ENCODE data around the gene CAMK4. TPM values are rescaled to one million over a fixed set of nuclear protein-coding genes. Genes with fewer than 3 reads are reported as not detected.

Gene CAMK4
- total RNA-seq, 1 experiment from 2014 or later = not detected

DNA sequence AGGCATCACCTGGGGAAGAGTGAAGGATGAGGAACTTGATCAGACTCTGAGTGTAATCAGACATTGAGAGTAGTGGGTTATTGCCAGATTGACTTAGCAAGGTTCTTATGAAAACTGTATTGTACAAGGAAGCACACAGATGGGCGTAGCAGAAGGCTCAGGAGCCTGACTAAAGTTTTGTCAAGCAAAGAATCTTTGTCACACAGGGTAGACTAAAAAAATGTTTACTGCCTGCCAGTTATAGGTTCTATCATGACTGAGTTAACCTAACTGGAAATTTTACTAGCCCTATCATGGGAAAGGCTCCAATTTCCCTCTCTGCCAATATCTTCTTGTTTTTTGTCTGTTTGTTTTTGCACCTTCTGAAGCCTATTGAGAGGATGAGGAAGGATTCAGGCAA lies 19.1 kb downstream of the CAMK4 start:
- POLR2A ChIA-PET (ENCODE audit: unreplicated experiment) = no interaction called here
- Histone ChIP-seq H3K9me2 (ENCODE audit: insufficient read depth) (no peaks in the 10 kb centered on the region), H3K4me1 (replicated peaks; ENCODE audit: insufficient read depth) (no peaks in the 10 kb centered on the region), H3F3A (ENCODE audit: insufficient read depth, low read depth) (no peaks in the 10 kb centered on the region), H2AFZ (no peak overlapping the region), H3K36me3 (ENCODE audit: low read depth) (no peaks in the 10 kb centered on the region), H3K27ac (no peak overlapping the region), H3K79me2 (ENCODE audit: low read depth) (no peaks in the 10 kb centered on the region), H3K9me3 (ENCODE audit: insufficient read depth, low read depth) (no peaks in the 10 kb centered on the region), H4K20me1 (ENCODE audit: insufficient read depth) (no peaks in the 10 kb centered on the region), H3K27me3 (ENCODE audit: insufficient read depth, low read depth) (peaks cover 10% of the 10 kb centered on the region), H3K4me2 (no peak overlapping the region), H3K4me3 (no peak overlapping the region)
- TF ChIP-seq, protein P1, sequence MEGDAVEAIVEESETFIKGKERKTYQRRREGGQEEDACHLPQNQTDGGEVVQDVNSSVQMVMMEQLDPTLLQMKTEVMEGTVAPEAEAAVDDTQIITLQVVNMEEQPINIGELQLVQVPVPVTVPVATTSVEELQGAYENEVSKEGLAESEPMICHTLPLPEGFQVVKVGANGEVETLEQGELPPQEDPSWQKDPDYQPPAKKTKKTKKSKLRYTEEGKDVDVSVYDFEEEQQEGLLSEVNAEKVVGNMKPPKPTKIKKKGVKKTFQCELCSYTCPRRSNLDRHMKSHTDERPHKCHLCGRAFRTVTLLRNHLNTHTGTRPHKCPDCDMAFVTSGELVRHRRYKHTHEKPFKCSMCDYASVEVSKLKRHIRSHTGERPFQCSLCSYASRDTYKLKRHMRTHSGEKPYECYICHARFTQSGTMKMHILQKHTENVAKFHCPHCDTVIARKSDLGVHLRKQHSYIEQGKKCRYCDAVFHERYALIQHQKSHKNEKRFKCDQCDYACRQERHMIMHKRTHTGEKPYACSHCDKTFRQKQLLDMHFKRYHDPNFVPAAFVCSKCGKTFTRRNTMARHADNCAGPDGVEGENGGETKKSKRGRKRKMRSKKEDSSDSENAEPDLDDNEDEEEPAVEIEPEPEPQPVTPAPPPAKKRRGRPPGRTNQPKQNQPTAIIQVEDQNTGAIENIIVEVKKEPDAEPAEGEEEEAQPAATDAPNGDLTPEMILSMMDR (conservative IDR thresholded peaks at IDR 0.05) = no peak
- TF ChIP-seq EZH2 (IDR thresholded peaks at IDR 0.05; ENCODE audit: low read depth) = no peak
- BruUV-seq (replicated peaks) = no TSS peak
- no peak for DNase-seq
- intact Hi-C loops (cut with micrococcal nuclease; ENCODE audit: unreplicated experiment) = no loop called here
- CTCF ChIA-PET = no interaction called here

DNA sequence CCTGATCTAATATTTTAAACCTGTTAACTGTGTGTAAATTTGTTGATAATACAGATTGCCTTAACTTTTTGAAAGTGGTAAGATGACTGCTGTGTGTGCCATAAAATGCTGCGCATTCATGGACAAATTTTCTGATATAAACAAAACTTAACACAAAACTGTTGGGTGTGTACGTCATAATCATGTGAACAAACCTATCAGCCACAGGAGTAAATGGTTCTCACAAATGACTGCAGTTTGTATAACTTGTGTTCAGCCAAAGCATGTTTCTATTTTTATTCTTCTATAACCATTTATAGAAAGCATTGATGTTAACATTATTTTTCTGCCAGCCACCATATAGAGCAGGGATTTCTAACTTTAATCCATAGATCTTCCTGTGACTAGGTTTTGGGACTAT lies 21.5 kb downstream of the CAMK4 start:
- no peak overlapping the region for H2AFZ ChIP-seq
- H4K20me1 ChIP-seq (ENCODE audit: insufficient read depth) = no peaks in the 10 kb centered on the region
- no peaks in the 10 kb centered on the region for H3F3A ChIP-seq (ENCODE audit: insufficient read depth, low read depth)
- H3K79me2 ChIP-seq (ENCODE audit: low read depth) = no peaks in the 10 kb centered on the region
- H3K27me3 ChIP-seq (ENCODE audit: insufficient read depth, low read depth) = peaks cover 5% of the 10 kb centered on the region; the same call in 1 of the 2 replicates
- DNase-seq = no peak
- CTCF ChIA-PET = no interaction called here
- no peak overlapping the region for H3K4me3 ChIP-seq
- no peak overlapping the region for H3K4me2 ChIP-seq
- no peaks in the 10 kb centered on the region for H3K36me3 ChIP-seq (ENCODE audit: low read depth)
- H3K27ac ChIP-seq = no peak overlapping the region
- H3K9me3 ChIP-seq (ENCODE audit: insufficient read depth, low read depth) = no peaks in the 10 kb centered on the region
- intact Hi-C loops (cut with micrococcal nuclease; ENCODE audit: unreplicated experiment) = no loop called here
- no TSS peak for BruUV-seq (replicated peaks)
- POLR2A ChIA-PET (ENCODE audit: unreplicated experiment) = no interaction called here
- no peaks in the 10 kb centered on the region for H3K4me1 ChIP-seq (replicated peaks; ENCODE audit: insufficient read depth)
- no peak for TF ChIP-seq EZH2 (IDR thresholded peaks at IDR 0.05; ENCODE audit: low read depth)
- TF ChIP-seq, protein P1 (conservative IDR thresholded peaks at IDR 0.05) = no peak
- H3K9me2 ChIP-seq (ENCODE audit: insufficient read depth) = no peaks in the 10 kb centered on the region

DNA sequence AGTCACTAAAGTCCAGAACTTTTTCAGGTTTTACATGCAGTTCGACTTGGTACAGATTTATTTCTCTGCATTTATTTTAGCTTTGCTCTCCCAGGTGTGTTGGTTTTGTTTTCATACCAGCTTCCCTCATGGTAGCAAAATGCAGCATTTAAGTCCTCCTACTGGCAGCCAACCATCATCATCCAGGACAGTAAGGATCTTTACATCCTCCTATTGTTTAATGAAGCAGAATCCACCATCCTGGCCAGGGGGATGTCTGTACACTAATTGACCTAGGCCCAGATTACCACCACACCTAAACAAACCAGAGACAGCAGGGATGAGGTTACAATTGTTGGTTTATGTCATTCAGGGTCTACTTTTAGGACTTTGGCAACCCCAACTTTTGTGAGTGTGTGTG lies 22.3 kb downstream of the CAMK4 start:
- TF ChIP-seq, protein P1 (conservative IDR thresholded peaks at IDR 0.05) = no peak
- no peak for TF ChIP-seq EZH2 (IDR thresholded peaks at IDR 0.05; ENCODE audit: low read depth)
- Histone ChIP-seq H3K9me2 (ENCODE audit: insufficient read depth) (no peaks in the 10 kb centered on the region), H3F3A (ENCODE audit: insufficient read depth, low read depth) (no peaks in the 10 kb centered on the region), H3K4me1 (replicated peaks; ENCODE audit: insufficient read depth) (no peaks in the 10 kb centered on the region), H3K36me3 (ENCODE audit: low read depth) (no peaks in the 10 kb centered on the region), H3K79me2 (ENCODE audit: low read depth) (no peaks in the 10 kb centered on the region), H4K20me1 (ENCODE audit: insufficient read depth) (no peaks in the 10 kb centered on the region), H3K4me3 (no peak overlapping the region), H3K4me2 (no peak overlapping the region), H2AFZ (no peak overlapping the region), H3K9me3 (ENCODE audit: insufficient read depth, low read depth) (no peaks in the 10 kb centered on the region), H3K27me3 (ENCODE audit: insufficient read depth, low read depth) (peaks cover 5% of the 10 kb centered on the region; the same call in 1 of the 2 replicates), H3K27ac (no peak overlapping the region)
- DNase-seq = no peak
- no TSS peak for BruUV-seq (replicated peaks)
- ChIA-PET CTCF (no interaction called here), POLR2A (ENCODE audit: unreplicated experiment) (interaction anchor here (0.6 kb wide), 1 partner anchor 16 kb away, joined by 9 read pairs; no protein-coding TSS in a partner anchor)
- intact Hi-C loops (cut with micrococcal nuclease; ENCODE audit: unreplicated experiment) = no loop called here

Data from PC-9 (cell line).